NCI-H1436 treated with DMSO at 0.1 percent for 48 hours (cell line): ENCODE data around the gene WNT5B.
"Not testable (repeated sequence)": the region's sequence is repeated elsewhere in the genome, so short reads cannot be mapped to it uniquely, and the experiment has no call there.

ENCODE experiments used
- DNase-seq: peaks from one replicate; lab custom pipeline; 2025; lab: John Stamatoyannopoulos, UW

Gene WNT5B

GRCh38 chr12:1598757-1599156 lies 30.3 kb upstream of the WNT5B start:
- no peak for DNase-seq

GRCh38 chr12:1602706-1603105 lies 26.3 kb upstream of the WNT5B start:
- DNase-seq, result not testable (repeated sequence)

- no peak for DNase-seq
These were observed 25.6 kb upstream of the WNT5B start for GRCh38 chr12:1603269-1603993.

DNA sequence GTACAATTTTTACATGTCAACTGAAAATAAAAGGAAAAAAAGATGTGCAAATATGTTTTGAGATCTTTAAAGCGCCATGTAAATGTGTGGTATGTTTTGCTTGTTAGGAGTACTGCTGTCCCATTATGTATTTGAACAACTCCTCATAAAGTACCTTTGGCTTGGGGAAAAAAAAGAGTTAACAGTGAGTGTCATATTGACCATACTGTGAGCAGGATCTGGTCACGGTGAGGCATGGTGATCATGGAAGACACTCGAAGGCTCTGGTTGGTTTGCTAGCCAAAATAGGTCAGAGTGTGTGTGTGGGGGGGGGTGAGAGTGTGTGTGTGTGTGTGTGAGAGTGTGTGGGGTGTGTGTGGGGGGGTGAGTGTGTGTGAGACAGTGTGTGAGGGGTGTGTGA lies 24.6 kb upstream of the WNT5B start:
- DNase-seq, result no peak

DNA sequence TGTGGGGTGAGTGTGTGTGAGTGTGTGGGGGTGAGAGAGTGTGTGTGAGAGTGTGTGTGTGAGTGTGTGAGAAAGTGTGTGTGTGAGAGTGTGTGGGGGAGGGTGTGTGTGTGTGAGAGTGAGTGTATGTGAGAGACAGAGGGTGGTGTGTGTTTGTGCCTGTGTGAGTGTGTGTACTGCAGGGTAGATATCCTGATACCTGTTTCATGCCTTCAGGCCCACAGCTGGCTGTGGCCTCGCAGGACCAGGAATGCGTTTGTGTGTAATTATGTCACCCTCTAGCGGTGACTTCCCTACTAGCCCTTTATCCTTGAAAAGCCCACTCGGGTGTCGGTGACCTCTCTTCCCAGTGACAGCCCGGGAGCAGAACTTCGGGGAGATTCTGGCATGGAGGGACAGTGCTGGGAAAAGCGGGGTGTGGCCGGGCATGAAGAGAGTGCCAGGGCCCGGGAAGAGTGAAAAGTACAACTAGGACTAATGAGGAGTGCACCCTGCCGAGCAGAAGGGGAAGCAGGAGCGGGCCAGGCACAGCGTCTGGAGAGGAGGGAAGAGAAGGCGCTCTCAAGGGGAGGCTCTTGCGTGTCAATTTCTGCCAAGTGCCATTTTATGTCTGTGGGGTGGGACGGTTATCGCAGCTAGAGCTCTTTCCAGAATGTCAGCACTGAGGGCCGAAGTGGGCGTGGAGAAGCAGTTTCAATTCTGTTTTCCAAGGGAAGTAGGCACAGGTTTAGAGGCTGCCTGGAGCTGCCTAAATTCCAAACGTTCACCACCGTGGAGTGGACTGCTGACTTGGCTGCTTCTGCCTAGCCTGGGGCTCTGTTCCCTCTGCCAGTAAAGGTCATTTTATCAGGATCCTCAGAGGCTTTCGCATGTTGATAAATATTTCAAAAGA lies 23.7 kb upstream of the WNT5B start:
- DNase-seq, result no peak

DNA sequence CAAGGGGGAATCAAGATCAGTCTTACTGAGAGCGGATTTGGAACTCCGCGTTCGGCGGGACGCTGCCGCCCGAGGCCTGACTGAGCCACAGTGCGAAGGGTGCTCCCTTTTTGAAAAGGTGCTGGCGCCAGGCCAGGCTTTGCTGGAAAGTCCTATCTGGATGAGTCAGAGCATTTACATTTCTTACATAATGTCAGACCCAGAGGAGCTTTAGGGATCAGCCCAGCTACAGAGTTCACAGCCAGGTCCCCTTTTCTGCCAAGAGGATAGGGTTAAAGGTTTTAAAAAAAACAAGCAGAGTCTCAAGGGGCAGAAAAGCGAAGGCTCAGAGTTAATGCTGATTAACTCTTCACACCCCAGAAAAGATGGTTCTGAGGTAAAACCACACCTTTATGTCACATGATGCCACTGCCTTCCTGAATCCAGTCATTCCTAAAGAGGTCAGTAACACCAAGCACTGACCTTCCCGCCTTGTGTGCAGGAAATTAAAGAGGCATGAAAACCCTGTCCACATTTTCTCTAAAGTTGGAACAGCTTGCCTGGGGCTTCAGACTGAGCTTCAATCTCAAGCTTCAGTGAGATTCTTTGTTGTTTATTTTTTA lies 22.9 kb upstream of the WNT5B start:
- DNase-seq, result peak; percentile 53

DNA sequence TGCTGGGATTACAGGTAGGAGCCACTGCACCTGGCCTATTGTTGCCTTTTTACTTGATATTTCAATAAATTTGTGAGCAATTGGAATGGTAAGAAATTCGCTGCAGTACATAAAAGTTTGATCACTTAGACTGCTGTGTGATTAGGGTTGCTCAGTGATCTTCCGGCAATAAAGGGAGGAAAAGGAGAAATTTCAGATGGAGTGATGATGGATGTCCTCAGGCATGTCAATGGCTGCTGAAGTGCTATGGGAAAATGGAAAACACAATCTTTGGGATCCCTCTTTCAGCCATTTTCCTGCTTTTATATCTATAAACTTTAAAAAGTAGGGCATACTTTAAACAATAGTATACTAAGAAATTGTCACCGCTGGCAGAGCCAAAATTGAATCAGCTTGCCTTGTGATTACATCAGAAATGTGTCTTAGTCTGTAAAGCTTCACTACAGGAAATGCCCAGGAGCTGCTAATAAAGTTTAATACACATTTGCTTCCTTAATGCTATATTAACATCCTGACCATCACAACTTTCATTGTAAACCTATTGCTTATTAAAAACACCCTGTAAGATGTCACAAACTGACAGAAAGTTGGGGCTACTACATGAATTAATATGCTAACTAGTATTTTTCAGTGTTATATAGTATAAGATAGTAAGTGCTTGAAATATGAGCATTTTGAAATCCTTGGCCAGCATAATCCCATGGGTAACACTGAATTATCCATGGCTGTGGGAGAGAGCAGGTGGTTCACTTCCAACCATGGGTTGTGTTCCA lies 20.9 kb upstream of the WNT5B start:
- no peak for DNase-seq

- no peak for DNase-seq
These were observed 20.3 kb upstream of the WNT5B start for GRCh38 chr12:1608713-1609119.

DNA sequence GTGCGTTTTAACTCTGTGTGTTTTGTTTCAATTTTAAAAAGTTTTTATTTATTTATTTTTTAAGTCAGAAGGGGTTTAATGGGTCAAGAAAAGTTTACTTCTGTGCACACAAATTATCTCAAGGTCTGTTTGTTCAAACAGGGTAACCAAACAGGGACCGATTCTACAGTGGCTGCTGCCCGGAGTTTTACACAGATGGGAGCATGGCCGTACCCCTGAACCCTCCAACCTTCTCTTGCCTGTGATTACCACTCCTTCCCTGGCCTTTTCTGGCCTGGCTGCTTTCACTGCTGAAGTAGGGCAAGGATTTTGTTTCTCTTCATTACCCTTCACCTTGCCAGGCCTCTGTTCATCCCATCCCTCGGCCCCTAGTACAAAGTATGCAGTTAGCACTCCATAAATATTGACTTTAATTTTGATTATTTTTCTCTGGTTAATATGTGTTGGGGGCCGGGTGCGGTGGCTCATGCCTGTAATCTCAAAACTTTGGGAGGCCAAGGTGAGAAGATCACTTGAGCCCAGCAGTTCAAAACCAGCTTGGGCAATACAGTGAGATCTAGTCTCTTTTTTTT lies 18.9 kb upstream of the WNT5B start:
- no peak for DNase-seq

- DNase-seq, result no peak
These were observed 17.0 kb upstream of the WNT5B start for GRCh38 chr12:1611803-1612572.

DNA sequence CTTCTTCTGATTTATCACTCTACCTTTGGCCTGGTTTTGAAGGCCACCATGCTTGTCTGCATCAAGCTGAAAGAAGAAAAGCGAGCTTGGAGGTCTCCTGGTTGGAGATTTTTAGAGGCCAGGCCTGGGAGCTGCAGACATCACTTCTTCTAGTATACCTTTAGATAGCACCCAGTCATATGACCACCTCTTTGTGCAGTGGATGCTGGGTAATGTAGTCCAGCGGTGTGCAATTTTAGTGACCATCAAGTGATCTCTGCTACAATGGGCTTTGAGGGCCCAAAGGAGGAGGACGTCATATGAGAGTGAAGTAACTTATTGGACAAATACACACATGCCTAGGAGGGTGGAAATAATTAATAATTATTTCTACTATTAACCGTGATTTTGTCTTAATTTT lies 15.2 kb upstream of the WNT5B start:
- DNase-seq, result no peak

DNA sequence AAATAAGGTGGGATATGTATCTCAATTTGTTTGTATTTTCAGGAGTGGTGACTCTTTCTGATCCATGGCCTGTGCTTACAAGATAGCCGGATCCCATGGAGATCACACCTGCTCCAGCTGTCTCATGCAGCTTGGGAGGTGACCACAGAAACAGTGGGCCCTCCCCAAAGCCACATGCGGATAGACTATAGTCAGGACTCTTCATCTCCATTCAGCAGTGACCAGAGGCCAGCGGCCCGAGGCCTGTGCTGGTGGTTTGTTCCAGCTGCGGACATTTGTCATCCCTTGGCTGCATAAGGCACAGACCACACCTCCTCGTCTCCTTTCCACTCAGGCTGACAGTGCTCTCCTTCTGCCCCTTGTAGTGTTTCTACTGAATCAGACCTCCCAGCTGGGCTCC lies 14.7 kb upstream of the WNT5B start:
- DNase-seq, result no peak

GRCh38 chr12:1616233-1617066 lies 12.6 kb upstream of the WNT5B start:
- DNase-seq, result no peak

GRCh38 chr12:1618489-1618888 lies 10.5 kb upstream of the WNT5B start:
- DNase-seq, result no peak

DNA sequence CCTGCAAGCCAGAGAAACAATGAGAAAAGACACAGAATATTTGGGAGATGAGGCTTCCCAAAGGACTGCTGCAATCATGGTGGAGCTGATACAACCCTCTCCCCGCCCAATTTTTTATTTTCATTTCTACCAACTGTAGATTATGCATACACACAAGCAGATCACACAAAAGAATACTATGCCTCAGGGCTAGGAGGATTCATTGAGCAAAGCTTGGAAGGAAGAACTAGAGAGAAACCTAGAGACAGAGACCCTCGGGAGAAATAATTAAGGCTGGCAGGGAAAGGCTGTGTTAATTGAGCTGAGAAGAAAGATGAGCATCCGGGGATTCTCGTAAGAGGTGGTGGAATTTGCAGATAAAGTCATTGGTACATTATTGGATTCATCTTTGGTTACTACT lies 9.9 kb upstream of the WNT5B start:
- DNase-seq, result no peak

DNA sequence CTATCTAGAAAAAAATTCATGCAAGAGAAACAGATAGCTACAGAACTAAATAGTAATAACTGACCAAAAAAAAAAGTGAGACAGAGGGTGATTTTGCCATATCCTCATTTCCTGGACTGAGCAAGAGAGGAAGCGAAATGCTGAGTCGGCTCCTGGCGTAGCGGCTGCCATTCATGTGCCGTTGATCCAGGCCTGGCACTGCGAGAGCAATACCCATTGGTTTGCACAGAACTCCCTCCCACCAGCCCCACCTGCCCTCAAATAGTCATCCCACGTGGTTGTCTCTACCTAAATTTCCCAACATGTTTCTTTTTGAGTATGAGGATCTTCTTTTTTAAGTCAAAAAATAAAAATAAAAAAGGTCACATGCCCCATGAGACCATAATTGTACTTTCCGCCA lies 9.4 kb upstream of the WNT5B start:
- no peak for DNase-seq

DNA sequence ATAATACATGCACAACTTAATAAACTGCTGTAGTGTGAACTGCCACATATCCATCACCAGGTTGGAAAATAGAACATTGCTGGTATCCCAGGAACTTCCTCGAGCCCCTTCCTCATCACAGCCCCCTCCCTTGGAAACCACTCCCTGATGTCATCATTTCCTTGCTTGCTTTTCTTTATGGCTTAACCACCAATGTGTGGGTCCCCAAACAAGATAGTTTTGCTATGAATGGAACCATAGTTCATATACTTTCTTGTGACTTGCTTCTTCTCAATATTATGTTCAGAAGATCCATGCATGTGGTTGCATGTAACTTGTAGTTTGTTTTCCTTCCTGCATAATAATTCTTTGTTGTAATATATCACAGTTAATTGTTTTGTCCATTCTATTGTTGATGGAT lies 8.9 kb upstream of the WNT5B start:
- DNase-seq, result no peak

DNA sequence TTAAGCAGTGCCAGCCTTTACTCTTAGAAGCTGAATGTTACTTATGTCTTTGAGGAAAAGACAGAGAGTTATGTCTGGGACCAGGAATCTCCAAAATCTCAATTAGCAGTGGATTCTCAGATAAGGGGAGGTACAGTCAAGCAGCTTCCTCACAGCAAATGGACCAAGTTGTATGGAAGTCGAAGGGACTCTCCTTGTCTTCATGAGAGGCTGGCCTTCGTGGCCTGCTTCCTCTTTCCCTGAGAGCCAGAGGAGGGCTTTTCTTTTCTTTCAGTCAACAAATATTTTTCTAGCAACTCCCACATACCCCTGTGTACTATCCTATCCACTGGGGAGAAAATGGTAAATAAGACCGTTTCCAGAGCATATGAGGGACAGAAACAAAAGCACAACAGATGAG lies 6.6 kb upstream of the WNT5B start:
- DNase-seq, result no peak

- DNase-seq, result no peak
These were observed 504 bp downstream of the WNT5B start for GRCh38 chr12:1629338-1630132.
